Upper lobe of left lung (tissue), 4 donors: ENCODE data around the gene RBPMS2.

Experiments
- POLR2A ChIP-seq, 4 donors: fragments of 450-650 bp; IDR thresholded peaks; one replicate each; pipeline ENCODE4 v1.5.1; 2016 to 2017; ENCODE audit warnings: antibody characterized with exemption in 4 of 4, mild to moderate bottlenecking in 2 of 4
- POLR2AphosphoS5 ChIP-seq, 2 donors: sonication (generic); formaldehyde crosslinking; IDR thresholded peaks; one replicate each; pipeline ENCODE4 v1.5.1; 2017; ENCODE audit warnings: antibody characterized with exemption in 2 of 2
- TF ChIP-seq, protein P1 (sequence below), 6 experiments: fragments of 450-650 bp in 4 of 6; fragments of 200-600 bp in 2 of 6; sonication (generic) in 2 of 6; IDR thresholded peaks; one replicate each; pipeline ENCODE4 v1.5.1; 2016 to 2019; ENCODE audit warnings: antibody characterized with exemption in 6 of 6

DNA sequence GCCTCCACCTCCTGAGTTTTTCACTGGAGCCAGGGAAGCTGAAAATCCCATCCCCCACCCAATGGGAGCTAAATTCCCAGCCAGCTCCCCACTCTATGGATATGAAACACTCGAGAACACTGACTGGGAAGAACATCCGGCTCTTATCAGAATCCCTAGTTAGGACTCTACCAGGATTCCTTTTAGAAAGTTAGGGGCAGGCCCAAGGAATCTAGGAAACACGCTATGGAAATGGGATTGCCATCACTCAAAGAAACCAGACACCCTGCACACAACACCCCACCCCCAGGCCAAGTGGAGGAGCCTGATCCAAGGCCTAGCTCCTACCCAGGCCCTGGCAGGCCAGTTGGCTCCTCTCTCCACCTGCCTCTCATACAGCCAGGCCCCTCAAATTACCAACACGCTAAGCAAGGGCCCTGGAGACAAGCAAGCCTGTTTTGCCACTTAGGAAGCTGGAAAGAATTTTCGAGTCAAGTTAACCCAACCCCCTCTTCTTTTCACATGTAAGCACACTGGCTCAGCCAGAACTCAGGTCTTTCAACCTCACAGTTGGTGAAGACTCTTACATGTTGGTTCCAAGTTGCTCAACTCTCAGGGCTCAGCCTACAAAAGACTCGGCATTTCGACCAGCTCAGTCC is 75.5 kb downstream of the RBPMS2 start:
- TF ChIP-seq, protein P1, sequence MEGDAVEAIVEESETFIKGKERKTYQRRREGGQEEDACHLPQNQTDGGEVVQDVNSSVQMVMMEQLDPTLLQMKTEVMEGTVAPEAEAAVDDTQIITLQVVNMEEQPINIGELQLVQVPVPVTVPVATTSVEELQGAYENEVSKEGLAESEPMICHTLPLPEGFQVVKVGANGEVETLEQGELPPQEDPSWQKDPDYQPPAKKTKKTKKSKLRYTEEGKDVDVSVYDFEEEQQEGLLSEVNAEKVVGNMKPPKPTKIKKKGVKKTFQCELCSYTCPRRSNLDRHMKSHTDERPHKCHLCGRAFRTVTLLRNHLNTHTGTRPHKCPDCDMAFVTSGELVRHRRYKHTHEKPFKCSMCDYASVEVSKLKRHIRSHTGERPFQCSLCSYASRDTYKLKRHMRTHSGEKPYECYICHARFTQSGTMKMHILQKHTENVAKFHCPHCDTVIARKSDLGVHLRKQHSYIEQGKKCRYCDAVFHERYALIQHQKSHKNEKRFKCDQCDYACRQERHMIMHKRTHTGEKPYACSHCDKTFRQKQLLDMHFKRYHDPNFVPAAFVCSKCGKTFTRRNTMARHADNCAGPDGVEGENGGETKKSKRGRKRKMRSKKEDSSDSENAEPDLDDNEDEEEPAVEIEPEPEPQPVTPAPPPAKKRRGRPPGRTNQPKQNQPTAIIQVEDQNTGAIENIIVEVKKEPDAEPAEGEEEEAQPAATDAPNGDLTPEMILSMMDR (IDR thresholded peaks at IDR 0.05): no peak
- TF ChIP-seq POLR2A (IDR thresholded peaks at IDR 0.05): peak in 2 of 4 donors; percentile 19 to 42
- TF ChIP-seq POLR2AphosphoS5 (IDR thresholded peaks at IDR 0.05): no peak
